DOHH2 (cell line): Measurements from ENCODE around the gene POLA2.

Source experiments
- H3F3A ChIP-seq: fragments of 200-600 bp; sonication (generic), shearing (Covaris generic); 2 replicates; pipeline ENCODE4 v1.6.0; 2016; ENCODE audit warnings: antibody characterized with exemption, mild to moderate bottlenecking; ENCODE audit not compliant: control insufficient read depth, insufficient read depth
- H3K27ac ChIP-seq: fragments of 200-600 bp; sonication (generic); 2 replicates; pipeline ENCODE4 v1.5.1; 2014; ENCODE audit warnings: low read depth, mild to moderate bottlenecking, low read length, moderate library complexity
- H3K27me3 ChIP-seq: fragments of 200-600 bp; sonication (generic); 2 replicates; pipeline ENCODE4 v1.6.1; 2014; ENCODE audit warnings: mild to moderate bottlenecking, low read length, mixed read lengths; ENCODE audit not compliant: control insufficient read depth
- H3K36me3 ChIP-seq: fragments of 200-600 bp; sonication (generic); 2 replicates; pipeline ENCODE4 v1.6.1; 2014; ENCODE audit warnings: mild to moderate bottlenecking, low read length, moderate library complexity, mixed read lengths; ENCODE audit not compliant: control insufficient read depth
- H3K4me1 ChIP-seq: fragments of 200-600 bp; sonication (generic); 2 replicates; pipeline ENCODE4 v1.6.1; 2014; ENCODE audit warnings: mild to moderate bottlenecking, low read length, mixed read lengths; ENCODE audit not compliant: control insufficient read depth
- H3K4me2 ChIP-seq: fragments of 200-600 bp; sonication (generic); 2 replicates; pipeline ENCODE4 v1.6.0; 2014; ENCODE audit warnings: mild to moderate bottlenecking, low read length, moderate library complexity
- H3K4me3 ChIP-seq: fragments of 200-600 bp; sonication (generic); 2 replicates; pipeline ENCODE4 v1.5.1; 2014; ENCODE audit warnings: mild to moderate bottlenecking, low read length, mixed read lengths
- H3K79me2 ChIP-seq: fragments of 200-600 bp; sonication (generic); 2 replicates; pipeline ENCODE4 v1.6.1; 2014; ENCODE audit warnings: mild to moderate bottlenecking, low read length, mixed read lengths; ENCODE audit not compliant: control insufficient read depth
- H3K9me2 ChIP-seq: fragments of 200-600 bp; sonication (generic); replicated peaks from 2 replicates; pipeline ENCODE4 v1.6.1; 2014; ENCODE audit warnings: mild to moderate bottlenecking, low read length, mixed read lengths; ENCODE audit not compliant: control insufficient read depth
- H3K9me3 ChIP-seq: fragments of 200-600 bp; sonication (generic); 2 replicates; pipeline ENCODE4 v1.6.1; 2014; ENCODE audit warnings: antibody characterized with exemption, low read length, mixed read lengths; ENCODE audit not compliant: control insufficient read depth, insufficient read depth
- H4K20me1 ChIP-seq: fragments of 200-600 bp; sonication (generic); 2 replicates; pipeline ENCODE4 v1.6.0; 2014; ENCODE audit warnings: low read depth, mild to moderate bottlenecking, antibody characterized with exemption, low read length, moderate library complexity; ENCODE audit not compliant: control insufficient read depth, insufficient read depth
- CTCF ChIP-seq: fragments of 200-600 bp; sonication (generic); IDR thresholded peaks from one replicate; pipeline ENCODE4 v1.5.1; 2014; ENCODE audit warnings: antibody characterized with exemption, mild to moderate bottlenecking, low read depth, low read length; ENCODE audit not compliant: poor library complexity, severe bottlenecking
- EZH2phosphoT487 ChIP-seq: fragments of 200-600 bp; sonication (generic); IDR thresholded peaks from 2 replicates; pipeline ENCODE4 v1.6.1; 2017; ENCODE audit warnings: borderline replicate concordance, mild to moderate bottlenecking, antibody characterized with exemption, low read length, moderate library complexity, mixed read lengths

POLA2 gene

GRCh38 chr11:65310215-65310614, 48.5 kb downstream of the POLA2 start:
- Histone ChIP-seq H3K4me1 (peaks cover 22% of the 10 kb centered on the region), H3F3A (no peaks in the 10 kb centered on the region; the same call in 1 of the 2 replicates), H3K79me2 (no peaks in the 10 kb centered on the region), H3K4me3 (no peak overlapping the region), H3K4me2 (no peak overlapping the region), H3K9me3 (no peaks in the 10 kb centered on the region), H3K27ac (no peak overlapping the region), H3K27me3 (peaks cover 20% of the 10 kb centered on the region), H3K36me3 (no peaks in the 10 kb centered on the region), H3K9me2 (no peaks in the 10 kb centered on the region), H4K20me1 (no peaks in the 10 kb centered on the region)
- TF ChIP-seq CTCF = no peak

GRCh38 chr11:65310736-65311135, 49.0 kb downstream of the POLA2 start:
- Histone ChIP-seq H3K4me2 (no peak overlapping the region), H3K9me3 (no peaks in the 10 kb centered on the region), H3K4me3 (no peak overlapping the region), H3K36me3 (no peaks in the 10 kb centered on the region), H3F3A (no peaks in the 10 kb centered on the region), H3K4me1 (peaks cover 23% of the 10 kb centered on the region), H3K27ac (no peak overlapping the region), H3K9me2 (no peaks in the 10 kb centered on the region), H3K27me3 (peaks cover 20% of the 10 kb centered on the region), H3K79me2 (no peaks in the 10 kb centered on the region), H4K20me1 (no peaks in the 10 kb centered on the region)
- TF ChIP-seq EZH2phosphoT487 (no peak), CTCF (no peak)

GRCh38 chr11:65311170-65311678, 49.5 kb downstream of the POLA2 start:
- Histone ChIP-seq H3K4me2 (no peak overlapping the region), H3K9me3 (no peaks in the 10 kb centered on the region), H3K36me3 (no peaks in the 10 kb centered on the region), H3F3A (no peaks in the 10 kb centered on the region), H3K27me3 (peaks cover 20% of the 10 kb centered on the region), H3K27ac (no peak overlapping the region), H3K9me2 (no peaks in the 10 kb centered on the region), H3K4me1 (peaks cover 28% of the 10 kb centered on the region), H4K20me1 (no peaks in the 10 kb centered on the region), H3K79me2 (no peaks in the 10 kb centered on the region), H3K4me3 (no peak overlapping the region)
- TF ChIP-seq CTCF (no peak), EZH2phosphoT487 (no peak)
